Testis (tissue), 2 donors: ENCODE results near the gene CA10.

ENCODE experiments used
- POLR2A ChIP-seq: fragments of 450-650 bp; IDR thresholded peaks from one replicate; pipeline ENCODE4 v1.6.1; 2017; ENCODE audit warnings: antibody characterized with exemption, mild to moderate bottlenecking, moderate library complexity
- TF ChIP-seq, protein P1 (sequence below), 3 experiments: fragments of 450-650 bp in 2 of 3; fragments of 200-600 bp in 1 of 3; sonication (generic) in 1 of 3; IDR thresholded peaks; one replicate each; pipeline ENCODE4 v1.5.1; 2016 to 2019; ENCODE audit warnings: antibody characterized with exemption in 3 of 3, mild to moderate bottlenecking in 2 of 3, moderate library complexity in 1 of 3

DNA sequence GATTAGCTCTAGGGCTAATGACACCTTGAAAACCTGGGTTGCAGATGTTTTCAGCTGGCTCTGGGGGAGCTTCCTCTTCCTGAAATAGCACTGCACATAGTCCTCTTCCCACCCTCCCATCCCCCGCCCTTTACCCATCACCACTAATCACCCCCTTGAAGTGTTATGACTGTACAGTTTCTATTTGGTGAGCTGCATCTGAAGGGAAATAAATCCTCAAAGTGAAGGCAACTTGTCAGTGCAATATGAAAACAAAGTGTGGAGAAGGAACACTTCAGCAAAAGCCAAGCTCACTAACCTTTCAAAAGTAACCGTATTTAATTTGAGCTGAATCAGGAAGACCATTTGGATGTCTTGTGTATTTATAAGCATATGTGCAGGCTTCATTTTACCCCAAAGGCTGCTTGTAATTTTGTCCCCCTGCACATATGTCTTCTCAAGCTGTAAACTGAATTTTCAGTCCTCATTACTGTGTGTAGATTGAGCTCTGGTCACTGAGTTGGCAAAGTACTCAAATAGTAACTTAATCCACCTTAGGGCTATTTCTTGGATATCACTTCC, 44.1 kb upstream of the CA10 start:
- TF ChIP-seq, protein P1, sequence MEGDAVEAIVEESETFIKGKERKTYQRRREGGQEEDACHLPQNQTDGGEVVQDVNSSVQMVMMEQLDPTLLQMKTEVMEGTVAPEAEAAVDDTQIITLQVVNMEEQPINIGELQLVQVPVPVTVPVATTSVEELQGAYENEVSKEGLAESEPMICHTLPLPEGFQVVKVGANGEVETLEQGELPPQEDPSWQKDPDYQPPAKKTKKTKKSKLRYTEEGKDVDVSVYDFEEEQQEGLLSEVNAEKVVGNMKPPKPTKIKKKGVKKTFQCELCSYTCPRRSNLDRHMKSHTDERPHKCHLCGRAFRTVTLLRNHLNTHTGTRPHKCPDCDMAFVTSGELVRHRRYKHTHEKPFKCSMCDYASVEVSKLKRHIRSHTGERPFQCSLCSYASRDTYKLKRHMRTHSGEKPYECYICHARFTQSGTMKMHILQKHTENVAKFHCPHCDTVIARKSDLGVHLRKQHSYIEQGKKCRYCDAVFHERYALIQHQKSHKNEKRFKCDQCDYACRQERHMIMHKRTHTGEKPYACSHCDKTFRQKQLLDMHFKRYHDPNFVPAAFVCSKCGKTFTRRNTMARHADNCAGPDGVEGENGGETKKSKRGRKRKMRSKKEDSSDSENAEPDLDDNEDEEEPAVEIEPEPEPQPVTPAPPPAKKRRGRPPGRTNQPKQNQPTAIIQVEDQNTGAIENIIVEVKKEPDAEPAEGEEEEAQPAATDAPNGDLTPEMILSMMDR (IDR thresholded peaks at IDR 0.05): no peak
- TF ChIP-seq POLR2A: no peak
